ENCODE data around the gene NT5E. TPM values are rescaled to one million over a fixed set of nuclear protein-coding genes. Genes with fewer than 3 reads are reported as not detected.
A peak's percentile ranks its signal among the peaks of the same experiment; 100 is the strongest.

NT5E gene
- total RNA-seq, 1 experiment from 2014 or later = 207 TPM

DNA sequence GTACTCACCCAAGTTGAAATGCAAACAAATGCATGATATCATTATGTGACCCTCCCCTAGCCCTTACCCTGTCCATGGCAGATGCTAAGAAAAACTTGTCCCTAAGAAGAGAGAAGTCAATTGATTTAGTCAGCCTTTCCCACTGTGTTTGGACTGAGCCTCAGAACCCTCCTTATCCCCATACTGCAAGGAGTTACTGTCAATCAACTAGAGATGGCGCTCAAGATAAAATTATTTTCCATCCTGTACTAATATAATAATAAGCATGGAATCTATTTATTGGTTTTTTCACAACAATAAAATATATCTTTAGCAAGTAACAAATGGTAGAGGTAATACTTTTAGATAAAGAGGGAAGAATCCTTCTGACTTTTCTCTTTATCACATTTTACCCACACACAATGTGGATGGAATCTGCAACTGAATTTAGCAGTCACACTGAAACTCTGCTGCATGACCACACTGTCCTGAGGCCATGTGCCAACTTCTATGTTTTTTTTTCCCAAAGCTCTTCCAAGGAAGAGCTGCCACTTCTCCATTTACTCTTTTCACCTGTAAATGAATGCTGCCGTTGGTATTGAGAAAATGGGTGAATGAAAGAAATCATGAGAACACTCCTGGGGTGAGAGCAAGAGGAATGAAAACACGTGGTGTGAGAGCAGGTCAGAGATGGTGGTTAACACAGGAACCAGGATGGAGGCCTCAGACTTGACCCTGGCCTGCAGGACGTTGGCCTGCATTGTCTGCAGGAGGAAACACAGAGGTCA is 10.5 kb downstream of the NT5E start:
- peak; percentile 64 for DNase-seq (ENCODE audit: low read depth)

GRCh38 chr6:85460921-85461797 is 11.3 kb downstream of the NT5E start:
- DNase-seq (ENCODE audit: low read depth) = peak; percentile 95

DNA sequence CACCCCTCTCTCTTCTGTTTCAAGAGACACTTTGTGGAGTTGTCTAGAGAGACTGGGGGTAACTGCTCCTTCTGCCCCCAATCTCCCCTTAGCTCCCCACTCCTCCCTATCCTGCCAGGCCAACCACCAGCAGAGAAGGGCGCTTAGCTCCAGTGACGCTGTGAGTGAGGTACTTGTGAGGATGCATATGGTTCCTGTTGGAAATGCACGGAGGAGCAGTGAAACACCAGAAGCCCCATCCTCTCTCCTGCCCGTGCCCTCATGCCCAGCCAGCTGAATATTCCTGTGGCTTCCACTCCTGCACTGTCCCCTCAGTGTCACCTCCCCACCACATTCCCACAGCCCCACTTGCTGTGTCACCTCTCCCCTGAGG is 11.9 kb downstream of the NT5E start:
- DNase-seq (ENCODE audit: low read depth) = no peak

GRCh38 chr6:85462673-85463072 is 12.8 kb downstream of the NT5E start:
- DNase-seq (ENCODE audit: low read depth) = peak; percentile 45

DNA sequence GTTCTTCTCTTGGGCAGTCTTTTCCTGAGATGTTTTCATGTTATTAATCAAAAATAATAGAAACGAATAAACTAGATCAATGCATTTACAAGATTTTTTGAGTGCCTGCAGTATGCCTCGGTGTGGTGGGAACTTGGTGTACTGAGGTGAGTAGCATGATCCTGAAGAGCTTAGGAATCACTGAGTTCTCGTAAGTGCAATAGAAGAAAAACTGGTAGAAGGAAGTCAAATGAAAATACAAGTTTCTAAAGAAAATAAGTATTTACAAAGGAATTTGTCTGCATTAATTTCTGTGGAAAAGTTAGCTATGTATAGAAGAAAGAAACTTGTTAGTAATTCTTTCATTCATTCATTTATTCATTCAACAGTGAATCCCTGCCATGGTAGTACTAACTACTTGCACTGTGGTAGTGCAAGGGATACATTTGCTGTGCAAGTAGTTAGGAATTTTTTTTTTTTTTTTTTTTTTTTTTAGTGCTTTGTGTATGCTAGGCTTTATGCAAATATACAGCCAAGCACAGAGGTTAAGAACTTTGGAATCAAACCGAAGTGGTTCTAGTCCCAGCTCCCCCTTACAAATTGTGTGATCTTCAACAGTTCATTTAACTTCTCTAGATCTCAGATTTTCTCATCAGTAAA is 13.9 kb downstream of the NT5E start:
- DNase-seq (ENCODE audit: low read depth) = no peak

GRCh38 chr6:85464260-85464644 is 14.4 kb downstream of the NT5E start:
- DNase-seq (ENCODE audit: low read depth) = peak; percentile 100

GRCh38 chr6:85464722-85465150 is 14.9 kb downstream of the NT5E start:
- peak; percentile 100 for DNase-seq (ENCODE audit: low read depth)

- peak; percentile 47 for DNase-seq (ENCODE audit: low read depth)
These were observed 15.9 kb downstream of the NT5E start for GRCh38 chr6:85465762-85466161.

DNA sequence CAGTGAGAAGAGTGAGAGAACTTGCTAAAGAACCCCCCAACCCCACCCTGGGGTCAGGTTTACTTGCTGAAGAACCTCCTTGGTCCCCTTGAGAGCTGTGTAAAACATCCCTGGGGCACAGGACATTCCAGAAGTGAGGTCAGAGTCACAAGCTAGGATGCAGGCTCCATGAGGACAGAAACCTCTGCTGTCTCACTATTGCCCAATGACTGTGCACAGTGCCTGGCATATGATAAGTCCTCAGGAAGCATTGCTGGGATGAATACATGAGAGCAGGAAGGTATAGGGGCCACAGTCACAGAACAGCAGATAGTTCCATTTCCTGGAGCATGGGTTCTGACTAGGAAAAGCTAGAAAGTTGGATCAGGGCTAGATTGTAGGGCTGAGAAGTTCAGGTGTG is 18.4 kb downstream of the NT5E start:
- peak; percentile 73 for DNase-seq (ENCODE audit: low read depth)

DNA sequence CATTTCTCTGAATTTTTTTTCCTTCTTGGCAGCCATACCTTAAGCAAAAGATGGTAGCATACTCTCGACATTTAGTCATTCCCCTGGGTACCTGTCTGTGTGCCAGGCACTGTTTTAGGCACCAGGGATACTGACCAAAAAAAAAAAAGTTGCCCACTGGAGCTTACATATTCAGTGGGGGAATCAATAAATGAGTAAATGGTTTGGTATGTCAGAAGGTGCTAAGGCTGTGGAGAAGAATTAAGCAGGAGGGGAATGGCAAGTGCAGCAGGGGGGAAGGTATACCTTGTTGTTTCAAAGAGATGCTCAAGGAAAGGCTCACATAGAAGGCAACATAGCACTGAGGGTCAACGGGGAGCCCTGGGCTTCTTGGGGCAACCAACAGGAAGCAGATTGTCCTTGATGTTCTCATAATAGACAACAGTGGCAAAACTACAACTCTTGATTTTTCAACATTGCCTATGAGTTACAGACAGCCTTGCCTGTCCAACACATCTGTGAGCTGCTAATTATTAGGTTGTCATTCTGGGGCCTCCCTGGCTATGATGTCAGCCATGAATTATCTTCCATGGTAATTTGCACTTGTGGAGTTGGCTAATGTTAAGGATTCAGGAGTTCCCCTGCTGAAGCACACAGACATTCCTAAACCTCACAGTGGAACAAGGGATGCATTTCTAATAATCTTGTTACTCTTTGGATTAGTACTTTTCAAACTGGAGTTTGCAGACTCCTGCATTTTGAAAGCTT is 19.6 kb downstream of the NT5E start:
- no peak for DNase-seq (ENCODE audit: low read depth)

GRCh38 chr6:85470023-85470410 is 20.1 kb downstream of the NT5E start:
- DNase-seq (ENCODE audit: low read depth) = peak; percentile 28

DNA sequence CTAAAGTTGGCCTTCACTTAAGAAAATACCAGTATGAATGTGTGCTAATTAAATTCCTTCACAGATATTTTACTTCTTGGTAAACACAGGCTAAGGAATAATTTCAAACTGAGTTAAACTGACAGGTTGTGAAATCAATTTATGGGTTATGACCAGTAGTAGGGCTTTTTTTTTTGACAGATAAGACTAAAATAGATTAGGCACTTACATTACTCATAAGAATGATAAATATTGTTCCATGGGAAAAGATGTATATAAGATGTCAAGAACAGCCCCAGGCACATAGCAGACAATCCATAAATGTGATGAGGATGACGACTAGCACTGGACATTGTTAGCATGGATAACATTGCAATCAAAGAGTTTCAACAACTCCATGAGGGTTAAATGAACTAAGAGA is 22.9 kb downstream of the NT5E start:
- no peak for DNase-seq (ENCODE audit: low read depth)

DNA sequence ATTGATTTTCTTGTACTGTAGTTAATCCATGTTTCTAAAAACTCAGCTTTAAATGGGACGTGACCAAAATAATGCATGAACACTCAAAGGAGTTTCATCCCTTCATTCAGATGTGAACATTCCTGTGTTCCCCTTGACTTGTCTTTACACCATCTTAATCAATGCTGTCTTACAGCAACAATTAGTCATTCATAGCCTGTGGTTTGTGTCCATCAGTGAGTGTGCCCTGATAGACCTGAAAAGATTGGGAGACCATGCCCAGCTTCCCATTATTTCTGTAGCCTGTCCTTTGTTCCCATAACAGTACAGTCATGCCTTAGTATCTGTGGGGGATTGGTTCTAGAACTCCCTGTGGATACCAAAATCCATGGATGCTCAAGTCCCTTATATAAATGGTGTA is 23.9 kb downstream of the NT5E start:
- DNase-seq (ENCODE audit: low read depth) = peak; percentile 48

- DNase-seq (ENCODE audit: low read depth) = no peak
These were observed 26.6 kb downstream of the NT5E start for GRCh38 chr6:85476532-85476931.

- no peak for DNase-seq (ENCODE audit: low read depth)
These were observed 29.3 kb downstream of the NT5E start for GRCh38 chr6:85479208-85479607.

DNA sequence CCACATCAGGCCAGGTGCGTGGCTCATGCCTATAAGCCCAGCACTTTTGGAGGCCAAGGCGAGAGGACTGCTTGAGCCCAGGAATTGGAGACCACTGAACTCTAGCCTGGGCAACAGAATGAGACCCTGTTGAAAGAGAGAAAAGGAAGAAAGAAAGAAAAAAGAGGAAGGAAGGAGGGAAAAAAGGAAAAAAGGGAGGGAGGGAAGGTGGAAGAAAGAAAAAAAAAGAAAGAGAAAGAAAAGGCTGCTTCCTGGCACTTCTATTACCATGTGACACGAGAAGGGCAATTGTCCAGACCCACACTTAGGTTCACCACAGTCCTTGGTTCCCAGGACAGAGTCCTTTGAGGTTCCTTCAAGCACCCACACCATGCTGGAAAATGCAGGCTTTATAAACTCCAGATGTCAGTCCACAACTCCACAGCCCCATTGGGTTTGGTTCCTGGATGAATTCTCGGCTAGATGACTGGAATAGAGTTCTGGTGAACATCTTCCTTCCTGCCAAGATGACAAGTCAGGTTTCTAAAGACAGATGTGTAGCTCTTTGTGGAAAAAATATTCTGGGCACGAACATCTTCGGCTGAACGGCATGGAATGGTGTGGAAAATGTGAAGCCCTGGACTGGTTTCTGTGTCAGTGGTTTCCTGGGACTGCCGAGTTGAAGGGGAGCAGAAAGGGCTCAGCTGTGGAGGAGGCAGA is 32.5 kb downstream of the NT5E start:
- DNase-seq (ENCODE audit: low read depth) = no peak

DNA sequence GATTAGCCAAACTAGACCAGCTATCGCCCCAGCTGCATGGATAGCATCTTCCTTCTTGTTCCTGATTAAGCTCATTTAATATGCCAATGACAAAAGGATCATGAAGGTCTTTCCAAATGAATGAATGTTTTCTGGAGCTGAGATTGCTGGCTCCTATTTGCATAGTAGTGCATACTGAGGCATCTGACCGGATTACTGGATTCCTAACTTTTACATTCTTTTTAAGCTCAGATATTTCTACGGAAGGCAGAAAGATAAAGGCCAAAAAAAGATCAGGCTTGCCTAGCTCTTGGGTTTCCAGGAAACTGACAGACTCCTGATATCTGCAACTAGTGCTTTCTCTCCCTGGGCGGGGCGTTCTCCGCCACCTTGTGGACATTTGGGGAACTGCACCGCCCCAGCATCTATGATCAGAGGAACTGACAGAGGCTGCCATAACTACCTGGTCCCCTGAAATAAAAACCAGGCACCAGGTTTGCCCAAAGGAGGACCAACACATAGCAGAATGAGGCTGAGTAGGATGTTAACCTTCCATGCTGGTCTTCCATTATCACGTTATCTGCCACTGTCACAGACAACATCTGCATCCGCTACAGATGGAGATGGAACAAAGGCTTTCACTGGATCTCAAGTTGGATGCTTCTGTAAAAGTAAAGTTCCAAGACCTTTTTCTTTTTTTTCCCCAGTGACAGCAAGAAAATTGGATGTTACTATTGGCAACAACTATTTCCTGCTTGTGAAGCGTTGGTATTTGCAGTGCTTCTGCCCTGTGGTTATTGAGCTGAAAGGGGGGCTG is 33.2 kb downstream of the NT5E start:
- peak; percentile 77 for DNase-seq (ENCODE audit: low read depth)

GRCh38 chr6:85483846-85484245 is 34.0 kb downstream of the NT5E start:
- no peak for DNase-seq (ENCODE audit: low read depth)

DNA sequence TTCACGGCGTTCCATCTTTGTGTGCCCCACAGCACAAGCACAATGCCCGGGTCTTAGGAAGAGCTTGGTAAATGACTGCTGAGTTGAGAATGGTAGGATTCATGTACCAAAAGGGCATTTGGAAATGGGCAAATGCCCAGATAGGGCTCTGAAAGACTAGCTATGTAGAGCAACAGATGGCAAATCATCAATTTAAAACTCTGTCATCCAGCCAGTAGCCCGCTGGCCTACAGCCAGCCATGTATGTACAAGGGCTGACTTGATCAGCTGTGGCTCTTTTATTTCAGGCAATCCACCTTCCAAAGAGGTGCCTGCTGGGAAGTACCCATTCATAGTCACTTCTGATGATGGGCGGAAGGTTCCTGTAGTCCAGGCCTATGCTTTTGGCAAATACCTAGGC is 35.1 kb downstream of the NT5E start:
- DNase-seq (ENCODE audit: low read depth) = no peak

GRCh38 chr6:85490516-85491248 is 40.8 kb downstream of the NT5E start:
- DNase-seq (ENCODE audit: low read depth) = peak; percentile 92
